SK-N-MC (cell line): Measurements from ENCODE around the gene CRB3.

ENCODE experiments used
- DNase-seq: peaks from one replicate; pipeline ENCODE4 v3.0.0-alpha.2; 2011; ENCODE audit warnings: low read depth, low spot score
- H3K27ac ChIP-seq: fragments of 200-600 bp; sonication (generic); 2 replicates; pipeline ENCODE4 v1.5.1; 2016; ENCODE audit warnings: mixed run types
- H3K36me3 ChIP-seq: fragments of 200-600 bp; sonication (generic); 2 replicates; pipeline ENCODE4 v1.6.1; 2017; ENCODE audit warnings: antibody characterized with exemption, low read length, mixed read lengths; ENCODE audit not compliant: insufficient read depth
- H3K4me3 ChIP-seq: fragments of 200-600 bp; sonication (generic); 2 replicates; pipeline ENCODE4 v1.5.1; 2016
- H3K9ac ChIP-seq: fragments of 200-600 bp; sonication (generic); 2 replicates; pipeline ENCODE4 v1.8.0; 2017; ENCODE audit warnings: mixed run types, mixed read lengths; ENCODE audit not compliant: insufficient read length
- H3K9me3 ChIP-seq: fragments of 200-600 bp; sonication (generic); 2 replicates; pipeline ENCODE4 v1.6.1; 2017; ENCODE audit warnings: low read depth, mild to moderate bottlenecking, antibody characterized with exemption, low read length, moderate library complexity, mixed read lengths
- EZH2 ChIP-seq: fragments of 200-600 bp; sonication (generic); IDR thresholded peaks from one replicate; pipeline ENCODE4 v1.6.1; 2017; ENCODE audit warnings: antibody characterized with exemption
- FOXP2 ChIP-seq: optimal IDR thresholded peaks from 2 replicates; pipeline ENCODE3; 2011; ENCODE audit warnings: mild to moderate bottlenecking, moderate library complexity; ENCODE audit not compliant: insufficient read depth; ENCODE audit errors: extremely low read length, control extremely low read depth
- POLR2AphosphoS5 ChIP-seq: IDR thresholded peaks from 2 replicates; pipeline ENCODE4 v1.6.1; 2012; ENCODE audit warnings: mild to moderate bottlenecking, low read depth, low read length, borderline replicate concordance

Gene CRB3

DNA sequence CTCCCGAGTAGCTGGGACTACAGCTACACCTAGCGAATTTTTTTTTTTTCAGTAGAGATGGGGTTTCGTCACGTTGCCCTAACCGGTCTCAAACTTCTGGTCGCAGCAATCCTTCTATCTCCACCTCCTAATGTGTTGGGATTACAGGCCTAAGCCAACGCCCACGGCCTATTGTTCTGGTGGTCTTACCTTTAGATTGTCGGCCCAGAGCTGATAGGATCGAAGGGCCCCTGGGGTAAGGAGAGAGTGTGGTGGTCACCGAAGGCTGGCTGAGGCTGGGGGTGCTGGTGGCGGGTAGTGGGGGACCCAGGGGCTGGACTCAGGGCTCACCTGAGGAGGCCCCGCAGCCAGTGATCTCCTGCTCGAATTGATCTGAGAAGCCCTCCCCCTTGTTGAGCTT is 7.0 kb downstream of the CRB3 start:
- Histone ChIP-seq H3K27ac (no peak overlapping the region), H3K9me3 (no peaks in the 10 kb centered on the region), H3K4me3 (no peak overlapping the region), H3K9ac (no peak overlapping the region), H3K36me3 (no peaks in the 10 kb centered on the region)
- no peak for DNase-seq
- TF ChIP-seq POLR2AphosphoS5 (no peak), FOXP2 (no peak), EZH2 (no peak)

DNA sequence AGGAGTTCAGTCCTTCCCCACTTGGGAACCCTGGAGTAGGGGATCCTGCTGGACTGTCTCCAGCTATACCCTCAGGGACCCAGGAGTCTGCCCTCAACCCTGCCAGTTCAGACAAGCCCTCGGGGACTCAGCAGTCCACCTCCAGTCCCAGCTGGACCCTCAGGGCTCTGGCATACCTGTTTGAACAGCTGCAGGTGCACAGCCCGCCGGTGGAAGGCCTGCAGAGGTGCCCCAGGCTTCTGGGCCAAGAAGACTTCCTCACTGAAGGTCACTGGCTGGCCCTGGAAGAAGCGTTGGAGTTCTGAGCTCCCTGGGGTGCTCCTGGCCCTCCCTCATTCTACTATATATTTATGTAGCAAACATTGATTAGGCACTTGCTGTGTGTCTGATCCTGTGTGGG is 8.6 kb downstream of the CRB3 start:
- TF ChIP-seq POLR2AphosphoS5 (no peak), FOXP2 (no peak), EZH2 (no peak)
- Histone ChIP-seq H3K9ac (no peak overlapping the region), H3K4me3 (no peak overlapping the region), H3K36me3 (no peaks in the 10 kb centered on the region), H3K9me3 (no peaks in the 10 kb centered on the region), H3K27ac (no peak overlapping the region)
- DNase-seq, result no peak

DNA sequence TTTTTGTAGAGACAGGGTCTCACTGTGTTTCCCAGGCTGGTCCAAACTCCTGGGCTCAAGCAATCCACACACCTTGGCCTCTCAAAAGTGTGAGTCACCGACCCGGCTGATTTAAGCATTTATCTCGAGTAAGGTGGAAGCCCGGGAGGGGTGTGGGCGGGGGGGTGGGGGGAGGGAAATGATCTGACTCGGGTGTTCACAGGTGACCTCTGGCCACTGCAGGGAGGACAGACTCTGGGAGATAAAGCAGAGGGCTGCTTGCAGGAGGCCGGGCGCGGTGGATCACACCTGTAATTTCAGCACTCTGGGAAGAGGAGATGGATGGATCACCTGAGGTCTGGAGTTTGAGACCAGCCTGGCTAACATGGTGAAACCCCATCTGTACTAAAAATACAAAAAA is 9.6 kb downstream of the CRB3 start:
- TF ChIP-seq EZH2 (no peak), POLR2AphosphoS5 (no peak), FOXP2 (no peak)
- Histone ChIP-seq H3K4me3 (no peak overlapping the region), H3K9ac (no peak overlapping the region), H3K27ac (no peak overlapping the region), H3K36me3 (no peaks in the 10 kb centered on the region), H3K9me3 (no peaks in the 10 kb centered on the region)
- DNase-seq, result no peak

DNA sequence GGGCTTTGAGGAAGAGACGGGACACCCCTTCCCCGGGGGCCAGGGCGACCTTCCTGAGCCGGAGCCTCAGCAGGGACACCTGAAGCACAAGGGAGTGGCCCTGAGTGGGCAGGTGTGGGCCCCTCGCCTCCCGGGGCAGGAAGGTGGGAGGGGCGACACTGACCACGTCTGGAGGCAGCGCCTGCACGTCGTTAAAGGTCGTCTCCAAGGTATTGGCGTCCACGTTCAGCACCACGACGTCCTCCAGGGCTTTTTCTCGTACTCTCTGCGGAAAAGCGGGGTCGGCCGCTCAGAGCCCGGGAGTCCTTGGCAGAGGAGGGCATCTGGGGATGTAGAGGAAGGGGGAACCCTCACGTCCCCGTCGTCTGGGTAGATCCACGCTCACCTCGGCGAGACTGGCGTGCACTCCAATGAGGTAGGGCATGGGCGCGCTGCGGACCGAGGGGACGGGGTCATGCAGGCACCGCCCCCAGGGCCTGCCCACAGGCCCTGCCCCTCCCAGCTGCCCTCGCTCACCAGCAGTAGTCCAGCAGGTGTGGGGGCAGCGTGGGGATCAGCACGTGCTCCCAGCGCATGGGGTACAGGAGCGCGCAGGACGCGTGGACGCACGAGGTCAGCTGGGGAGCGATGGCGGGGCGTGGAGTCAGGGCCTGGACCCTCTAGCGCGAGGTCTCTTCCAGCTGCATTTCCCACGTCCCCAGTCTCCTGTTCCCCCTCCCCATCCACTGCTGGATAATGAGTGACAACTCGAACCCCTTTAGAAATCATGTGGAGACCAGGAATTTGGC is 11.4 kb downstream of the CRB3 start:
- Histone ChIP-seq H3K36me3 (no peaks in the 10 kb centered on the region), H3K9me3 (no peaks in the 10 kb centered on the region), H3K27ac (no peak overlapping the region), H3K9ac (no peak overlapping the region), H3K4me3 (peak overlapping the region; percentile 76)
- TF ChIP-seq FOXP2, result no peak
- no peak for TF ChIP-seq EZH2
- no peak for TF ChIP-seq POLR2AphosphoS5
- no peak for DNase-seq

DNA sequence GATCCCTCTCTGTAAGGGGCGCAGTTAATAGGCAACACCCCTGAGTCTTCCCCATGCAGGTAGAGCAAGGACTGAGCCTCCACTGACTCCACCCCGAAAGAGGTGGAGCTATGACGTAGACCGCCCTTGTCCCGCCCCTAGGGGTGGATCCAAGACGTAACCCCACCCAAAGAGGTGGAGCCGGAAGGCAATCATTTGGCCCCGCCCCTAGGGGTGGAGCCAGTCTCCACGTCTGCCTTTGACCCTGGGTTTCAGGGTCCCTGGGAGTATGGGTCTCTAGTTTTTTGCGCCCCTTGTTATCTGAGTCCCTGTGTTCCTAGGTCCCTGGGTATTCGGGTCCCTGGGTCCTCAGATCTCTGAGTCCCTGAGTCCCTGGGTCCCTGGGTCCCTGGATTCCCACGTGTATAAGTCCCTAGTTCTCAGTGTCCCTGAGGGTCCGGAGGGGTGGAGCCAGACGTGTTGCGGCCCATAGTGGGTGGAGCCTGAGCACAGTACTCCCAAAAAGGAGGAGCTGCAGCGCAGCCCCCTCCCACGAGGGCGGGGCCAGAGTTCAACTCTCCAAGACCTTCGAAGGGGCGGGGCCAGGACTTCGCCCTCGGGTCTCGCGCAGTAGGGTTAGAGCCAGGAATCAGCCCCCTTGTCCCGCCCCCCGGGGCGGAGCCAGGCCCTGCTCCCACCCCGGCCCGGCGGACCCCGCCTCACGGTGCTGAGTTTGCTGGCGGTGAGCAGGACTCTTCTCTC is 12.3 kb downstream of the CRB3 start:
- H3K9me3 ChIP-seq, result no peaks in the 10 kb centered on the region
- no peak overlapping the region for H3K9ac ChIP-seq
- peak overlapping the region; percentile 76 for H3K4me3 ChIP-seq
- no peak overlapping the region; the same call in 1 of the 2 replicates for H3K27ac ChIP-seq
- no peaks in the 10 kb centered on the region for H3K36me3 ChIP-seq
- DNase-seq, result peak; percentile 93
- TF ChIP-seq FOXP2, result no peak
- peak; percentile 39; the same call in 1 of the 2 replicates for TF ChIP-seq POLR2AphosphoS5
- no peak for TF ChIP-seq EZH2

DNA sequence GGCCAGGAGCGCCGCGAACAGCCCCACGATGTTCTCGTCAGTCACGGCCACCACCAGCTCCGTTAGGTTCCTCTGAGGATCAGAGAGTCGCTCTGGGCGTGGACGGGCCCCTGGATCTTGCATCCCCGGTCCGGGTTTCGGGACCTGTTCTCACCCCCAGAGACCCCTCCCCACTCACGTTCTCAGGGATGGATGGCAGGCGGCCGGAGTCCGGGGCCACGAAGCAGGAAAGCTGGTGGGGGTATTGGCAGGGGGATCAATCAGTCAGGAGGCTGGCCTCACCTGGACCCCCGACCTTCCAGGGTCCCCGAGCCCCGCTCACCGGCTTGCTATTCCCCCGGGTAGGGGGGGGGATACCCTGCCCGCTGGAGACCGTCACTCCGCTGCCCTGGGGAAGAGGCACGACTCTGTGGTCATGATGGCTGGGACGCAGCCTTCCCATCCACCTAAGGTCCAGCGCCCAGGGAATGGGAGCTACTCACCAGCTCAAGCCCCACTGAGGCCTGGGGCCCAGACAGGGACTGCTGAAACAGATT is 12.9 kb downstream of the CRB3 start:
- Histone ChIP-seq H3K27ac (no peak overlapping the region), H3K9ac (no peak overlapping the region), H3K4me3 (peak overlapping the region; percentile 76), H3K36me3 (no peaks in the 10 kb centered on the region), H3K9me3 (no peaks in the 10 kb centered on the region)
- DNase-seq, result no peak
- TF ChIP-seq FOXP2, result no peak
- TF ChIP-seq EZH2, result no peak
- no peak for TF ChIP-seq POLR2AphosphoS5

DNA sequence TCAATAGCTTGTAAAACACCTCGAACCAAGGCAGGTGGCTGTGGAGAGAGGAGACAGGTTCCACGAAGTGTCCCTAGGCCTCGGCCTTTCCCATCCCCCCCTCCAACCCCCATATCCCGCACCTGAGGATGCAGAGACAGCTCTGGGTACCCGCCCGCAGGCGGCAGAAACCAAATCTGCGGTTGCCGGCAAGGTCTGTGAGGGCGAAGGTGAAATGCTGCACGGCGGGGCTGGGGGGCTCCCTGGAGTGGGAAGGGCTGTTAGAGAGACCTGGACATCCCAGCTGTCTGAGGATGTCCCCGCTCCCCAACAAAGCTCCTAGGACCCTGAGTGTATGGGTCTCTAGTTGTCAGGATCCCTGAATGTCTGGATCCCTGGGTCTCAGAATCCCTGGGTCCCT is 14.7 kb downstream of the CRB3 start:
- DNase-seq, result no peak

DNA sequence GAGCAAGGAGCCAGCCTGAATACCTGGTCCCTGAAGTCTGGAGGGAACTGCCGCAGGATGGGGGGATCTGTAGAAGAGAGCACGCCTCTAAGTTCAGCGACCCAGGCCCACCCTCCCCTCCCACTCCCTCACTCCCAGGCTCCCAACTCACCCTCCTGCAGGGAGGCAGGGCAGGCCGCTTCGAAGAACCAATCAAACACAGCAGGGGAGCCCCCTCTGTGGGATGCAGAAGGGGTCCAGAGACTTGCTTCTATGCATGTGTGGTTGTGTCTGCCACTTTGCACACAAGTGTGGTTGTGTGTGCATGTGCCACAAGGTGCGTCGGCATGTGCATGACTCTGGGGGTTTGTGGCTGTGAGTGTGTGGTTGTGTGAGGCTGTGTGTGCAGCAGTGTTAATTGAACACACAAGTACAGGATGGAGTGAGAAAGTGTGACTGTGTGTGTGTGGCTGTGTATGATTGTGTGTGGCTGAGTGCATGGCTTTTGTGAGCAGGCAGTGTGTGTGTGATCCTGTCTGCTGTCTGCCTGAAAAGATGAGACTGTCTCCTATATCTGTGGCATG is 15.8 kb downstream of the CRB3 start:
- no peak overlapping the region for H3K9ac ChIP-seq
- no peaks in the 10 kb centered on the region for H3K36me3 ChIP-seq
- DNase-seq, result no peak
- no peak overlapping the region for H3K4me3 ChIP-seq
- TF ChIP-seq FOXP2 (no peak), EZH2 (no peak), POLR2AphosphoS5 (no peak)
- H3K27ac ChIP-seq, result no peak overlapping the region
- H3K9me3 ChIP-seq, result no peaks in the 10 kb centered on the region

More for the DNA sequence above, 14.7 kb downstream of the CRB3 start:
- H3K9ac ChIP-seq, result no peak overlapping the region
- no peak overlapping the region for H3K27ac ChIP-seq
- no peak overlapping the region for H3K4me3 ChIP-seq
- TF ChIP-seq FOXP2 (no peak), POLR2AphosphoS5 (no peak), EZH2 (no peak)
- no peaks in the 10 kb centered on the region for H3K9me3 ChIP-seq
- no peaks in the 10 kb centered on the region for H3K36me3 ChIP-seq
